Esophagus (tissue), 2 donors: ENCODE results near the gene HDHD5. TPM values are rescaled to one million over a fixed set of nuclear protein-coding genes. Genes with fewer than 3 reads are reported as not detected.
A peak's percentile ranks its signal among the peaks of the same experiment; 100 is the strongest.

Source experiments
- H3K27ac ChIP-seq, 2 donors: one replicate each; pipeline ENCODE4 v1.5.1; 2013; ENCODE audit warnings: low read depth in 2 of 2, mild to moderate bottlenecking in 2 of 2, inconsistent platforms in 1 of 2, low read length in 1 of 2, moderate library complexity in 1 of 2
- H3K27me3 ChIP-seq, 2 donors: one replicate each; pipeline ENCODE4 v1.6.1; 2013; ENCODE audit warnings: low read length in 2 of 2, control low read depth in 1 of 2, mild to moderate bottlenecking in 1 of 2; ENCODE audit not compliant: insufficient read depth in 2 of 2, control insufficient read depth in 1 of 2
- H3K36me3 ChIP-seq, 2 donors: one replicate each; pipeline ENCODE4 v1.6.1; 2013; ENCODE audit warnings: low read length in 1 of 2; ENCODE audit not compliant: control insufficient read depth in 2 of 2, insufficient read depth in 2 of 2
- H3K4me1 ChIP-seq, 2 donors: one replicate each; pipeline ENCODE4 v1.6.1; 2013; ENCODE audit warnings: low read length in 1 of 2; ENCODE audit not compliant: control insufficient read depth in 2 of 2, insufficient read depth in 2 of 2
- H3K4me3 ChIP-seq, 2 donors: one replicate each; pipeline ENCODE4 v1.5.1; 2013; ENCODE audit warnings: low read length in 2 of 2, mild to moderate bottlenecking in 2 of 2, low read depth in 1 of 2, moderate library complexity in 1 of 2
- H3K9me3 ChIP-seq, 2 donors: one replicate each; pipeline ENCODE4 v1.6.1; 2013; ENCODE audit warnings: mild to moderate bottlenecking in 2 of 2, low read depth in 1 of 2, low read length in 1 of 2, moderate library complexity in 1 of 2; ENCODE audit not compliant: control insufficient read depth in 2 of 2, insufficient read depth in 1 of 2
- WGBS, 2 donors: extraction: QIAGEN DNeasy Blood & Tissue Kit; methylation state at CpG; one replicate each; pipeline ENCODE4 v1.1.7; 2013; 5-methylcytosine and 5-hydroxymethylcytosine counted together
- polyA plus RNA-seq, 2 donors: library from polyadenylated mRNA; stranded (reverse); fragments of 200-250 nt; gene quantifications; one replicate each; pipeline ENCODE4 v1.2.3, GENCODE V29; 2013
- donor health status: healthy with polysubstance abuse.
- donor health status: Bipolar disorder and iron deficiency.

HDHD5 gene
- polyA plus RNA-seq, 2 donors, result 15.2 to 26.4 TPM

DNA sequence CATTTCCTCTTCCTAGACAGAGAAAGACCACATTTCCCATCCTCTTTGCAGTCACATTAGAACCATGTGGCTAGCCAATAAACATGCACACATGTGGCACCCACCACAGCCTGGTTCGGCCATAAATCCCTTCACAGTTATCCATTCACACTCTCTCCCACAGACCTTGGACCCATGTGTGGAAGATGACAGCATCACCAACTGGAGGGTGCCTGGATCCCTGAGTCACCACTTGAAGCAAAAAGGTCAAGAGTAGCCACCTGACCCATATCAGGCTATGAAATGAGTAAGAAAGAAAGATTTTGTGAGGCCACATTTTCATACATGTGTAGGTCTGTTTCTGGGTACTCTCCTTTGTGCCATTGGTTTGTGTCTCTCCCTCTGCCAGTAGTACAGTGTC lies 28.9 kb downstream of the HDHD5 start:
- no peaks in the 10 kb centered on the region for H3K27me3 ChIP-seq
- H3K4me1 ChIP-seq, result no peaks in the 10 kb centered on the region
- peaks cover 0 to 1% of the 10 kb centered on the region in 2 donors for H3K36me3 ChIP-seq
- H3K27ac ChIP-seq, result no peak overlapping the region
- 88 to 89% methylated on average over 1 of the region's 1 CpG for WGBS, 2 donors
- H3K9me3 ChIP-seq, result no peaks in the 10 kb centered on the region
- H3K4me3 ChIP-seq, result no peak overlapping the region

- no peak within 1 kb of the TSS for H3K27ac ChIP-seq
- no peaks in the 10 kb centered on the region for H3K27me3 ChIP-seq
Measured at GRCh38 chr22:17121233-17122195, 37.6 kb downstream of the HDHD5 start, which contains the start of gene TMEM121B. Gene TMEM121B (minus strand): TSS chr22:17121360. CDS start chr22:17121127, 233 bp downstream.

GRCh38 chr22:17120711-17121232 lies 38.3 kb downstream of the HDHD5 start:
- H3K27me3 ChIP-seq, result no peaks in the 10 kb centered on the region
- peak overlapping the region; percentile 48 to 52 for H3K4me3 ChIP-seq
- peaks cover 5 to 9% of the 10 kb centered on the region in 2 donors for H3K4me1 ChIP-seq
- no peak overlapping the region for H3K27ac ChIP-seq
- no peaks in the 10 kb centered on the region for H3K36me3 ChIP-seq
- WGBS, 2 donors, result 0% methylated on average over 44 to 70 of the region's 70 CpGs
- H3K9me3 ChIP-seq, result no peaks in the 10 kb centered on the region

More at GRCh38 chr22:17121233-17122195, 37.6 kb downstream of the HDHD5 start, which contains the start of gene TMEM121B:
- peaks cover 5 to 9% of the 10 kb centered on the region in 2 donors for H3K4me1 ChIP-seq
- H3K36me3 ChIP-seq, result no peaks in the 10 kb centered on the region
- no peaks in the 10 kb centered on the region for H3K9me3 ChIP-seq
- H3K4me3 ChIP-seq, result peak within 1 kb of the TSS; percentile 48 to 52
- 8% methylated on average over 55 to 69 of the region's 69 CpGs for WGBS, 2 donors

DNA sequence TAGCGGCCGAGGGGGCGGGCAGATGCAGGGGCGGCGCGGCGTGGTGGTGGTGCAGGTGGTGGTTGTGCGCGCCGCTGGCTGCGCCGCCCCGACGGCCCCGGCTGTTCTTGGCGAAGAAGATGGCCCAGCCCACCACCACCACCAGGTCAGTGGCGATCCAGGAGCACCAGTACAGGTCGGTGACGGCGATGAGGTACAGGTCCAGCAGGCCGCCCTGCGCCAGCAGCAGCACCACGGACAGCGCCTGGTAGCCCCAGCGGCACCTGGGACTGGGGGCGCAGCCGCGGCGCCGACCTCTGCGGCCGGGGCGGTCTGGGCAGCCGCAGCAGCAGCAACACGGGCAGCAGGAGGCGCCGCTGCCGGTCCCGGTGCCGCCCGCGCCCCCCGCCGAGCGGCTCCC lies 38.8 kb downstream of the HDHD5 start:
- no peaks in the 10 kb centered on the region for H3K9me3 ChIP-seq
- no peak overlapping the region for H3K27ac ChIP-seq
- peaks cover 5 to 9% of the 10 kb centered on the region in 2 donors for H3K4me1 ChIP-seq
- no peaks in the 10 kb centered on the region for H3K27me3 ChIP-seq
- 3 to 6% methylated on average over 33 to 45 of the region's 45 CpGs for WGBS, 2 donors
- H3K4me3 ChIP-seq, result peak overlapping the region in 1 of 2 donors; percentile 52
- no peaks in the 10 kb centered on the region for H3K36me3 ChIP-seq

DNA sequence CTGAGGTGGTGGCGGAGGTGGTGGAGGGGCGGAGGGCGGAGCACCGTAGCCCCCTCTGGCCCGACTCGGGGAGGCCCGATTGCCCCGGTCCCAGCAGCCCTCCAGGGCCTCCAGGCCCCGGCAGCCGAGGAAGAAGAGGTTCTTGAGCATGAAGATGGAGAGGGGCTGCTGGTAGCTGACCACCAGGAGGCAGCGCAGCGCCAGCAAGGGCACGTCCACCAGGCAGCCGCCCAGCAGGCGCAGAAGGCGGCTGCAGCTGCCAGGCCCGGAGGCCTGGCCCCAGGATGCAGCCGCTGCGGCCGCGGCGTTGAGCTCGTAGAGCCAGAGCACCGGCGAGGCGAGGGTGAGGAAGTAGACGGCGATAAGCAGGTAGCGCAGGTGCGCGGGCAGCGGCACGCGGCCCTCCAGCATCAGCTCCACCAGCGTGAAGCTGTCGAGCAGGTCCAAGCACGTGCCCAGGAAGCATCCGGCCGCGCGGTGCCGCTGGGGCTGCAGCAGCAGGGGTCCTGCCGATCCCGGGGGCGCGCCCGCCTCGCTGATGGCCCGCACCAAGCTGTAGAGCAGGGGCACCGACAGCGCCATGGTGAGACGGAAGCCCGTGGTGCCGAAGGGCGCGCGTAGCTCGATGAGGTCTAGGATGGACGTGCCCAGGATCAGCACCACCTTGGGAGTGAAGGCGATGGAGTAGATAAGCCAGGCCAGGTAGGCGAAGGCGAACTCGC lies 39.4 kb downstream of the HDHD5 start:
- no peak overlapping the region for H3K27ac ChIP-seq
- H3K4me1 ChIP-seq, result peaks cover 5 to 9% of the 10 kb centered on the region in 2 donors
- H3K4me3 ChIP-seq, result no peak overlapping the region
- no peaks in the 10 kb centered on the region for H3K27me3 ChIP-seq
- H3K36me3 ChIP-seq, result no peaks in the 10 kb centered on the region
- H3K9me3 ChIP-seq, result no peaks in the 10 kb centered on the region
- WGBS, 2 donors, result 34 to 37% methylated on average over 47 to 63 of the region's 63 CpGs

GRCh38 chr22:17118342-17118741 lies 40.7 kb downstream of the HDHD5 start:
- H3K36me3 ChIP-seq, result no peaks in the 10 kb centered on the region
- peaks cover 5 to 9% of the 10 kb centered on the region in 2 donors for H3K4me1 ChIP-seq
- no peaks in the 10 kb centered on the region for H3K27me3 ChIP-seq
- WGBS, 2 donors, result 82% methylated on average over 4 of the region's 4 CpGs
- H3K27ac ChIP-seq, result no peak overlapping the region
- no peak overlapping the region for H3K4me3 ChIP-seq
- no peaks in the 10 kb centered on the region for H3K9me3 ChIP-seq

DNA sequence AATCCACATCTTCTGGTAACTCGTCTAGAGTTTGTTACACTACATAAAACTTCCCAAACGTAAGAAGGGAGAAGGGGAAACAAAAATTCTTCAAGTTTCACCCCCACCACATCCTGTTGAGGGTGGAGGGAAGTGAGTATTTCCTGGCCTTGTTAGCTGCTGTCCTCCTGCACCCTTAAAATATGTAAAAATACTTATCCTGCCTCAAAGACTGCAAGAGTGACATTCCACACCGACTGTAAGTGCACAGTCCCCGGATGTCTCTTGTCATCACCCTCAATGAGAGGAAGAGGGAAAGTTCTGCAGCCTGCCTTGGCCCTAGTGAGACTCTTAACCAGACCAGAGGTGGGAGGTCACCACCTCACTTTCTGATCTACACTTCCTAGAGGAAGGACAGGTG lies 41.2 kb downstream of the HDHD5 start:
- 49 to 62% methylated on average over 4 of the region's 4 CpGs for WGBS, 2 donors
- H3K27me3 ChIP-seq, result no peaks in the 10 kb centered on the region

DNA sequence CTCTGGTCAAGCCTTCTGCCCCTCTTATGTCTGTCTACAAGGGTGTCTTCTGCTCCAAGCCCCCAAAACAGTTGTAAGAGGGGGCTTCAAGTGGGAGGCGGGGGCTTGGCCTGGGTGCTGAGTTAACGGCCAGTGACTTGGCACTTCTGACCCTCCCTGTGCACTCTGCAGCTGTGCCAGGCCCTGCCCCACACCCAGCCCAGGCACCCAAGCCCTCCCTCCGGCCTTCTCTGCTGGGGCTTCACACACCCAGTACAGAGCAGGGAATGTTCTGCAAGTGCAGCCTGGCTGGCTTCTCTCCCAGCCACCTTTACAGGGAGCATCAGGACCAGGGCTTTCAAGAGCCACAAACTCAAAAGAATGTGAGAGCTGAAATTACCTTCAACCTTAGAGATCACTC lies 41.7 kb downstream of the HDHD5 start:
- 51 to 71% methylated on average over 3 of the region's 3 CpGs for WGBS, 2 donors
- H3K27ac ChIP-seq, result no peak overlapping the region

More for the DNA sequence above, 41.2 kb downstream of the HDHD5 start:
- no peaks in the 10 kb centered on the region for H3K9me3 ChIP-seq
- peaks cover 5 to 9% of the 10 kb centered on the region in 2 donors for H3K4me1 ChIP-seq
- no peak overlapping the region for H3K27ac ChIP-seq
- no peak overlapping the region for H3K4me3 ChIP-seq
- no peaks in the 10 kb centered on the region for H3K36me3 ChIP-seq

GRCh38 chr22:17116572-17117330 lies 42.3 kb downstream of the HDHD5 start:
- no peak overlapping the region for H3K27ac ChIP-seq
- no peaks in the 10 kb centered on the region for H3K27me3 ChIP-seq
- H3K4me3 ChIP-seq, result no peak overlapping the region
- peaks cover 4 to 9% of the 10 kb centered on the region in 2 donors for H3K4me1 ChIP-seq
- no peaks in the 10 kb centered on the region for H3K36me3 ChIP-seq
- 38 to 44% methylated on average over 6 of the region's 6 CpGs for WGBS, 2 donors
- H3K9me3 ChIP-seq, result no peaks in the 10 kb centered on the region

More for the DNA sequence above, 41.7 kb downstream of the HDHD5 start:
- Histone ChIP-seq H3K36me3 (no peaks in the 10 kb centered on the region), H3K4me3 (no peak overlapping the region), H3K4me1 (peaks cover 5 to 9% of the 10 kb centered on the region in 2 donors), H3K9me3 (no peaks in the 10 kb centered on the region), H3K27me3 (no peaks in the 10 kb centered on the region)
